Stimulated activated CD4-positive, alpha-beta T cell treated with anti-CD3 and anti-CD28 coated beads, Interleukin-4, amount 100 ng/mL, for 4 hours (primary cell): Measurements from ENCODE around the gene FZD1.
"Not testable (repeated sequence)": the region's sequence is repeated elsewhere in the genome, so short reads cannot be mapped to it uniquely, and the experiment has no call there.

Experiments
- DNase-seq, 2 experiments: peaks; one replicate each; pipeline ENCODE4 v3.0.0-alpha.2; 2020

Gene FZD1

DNA sequence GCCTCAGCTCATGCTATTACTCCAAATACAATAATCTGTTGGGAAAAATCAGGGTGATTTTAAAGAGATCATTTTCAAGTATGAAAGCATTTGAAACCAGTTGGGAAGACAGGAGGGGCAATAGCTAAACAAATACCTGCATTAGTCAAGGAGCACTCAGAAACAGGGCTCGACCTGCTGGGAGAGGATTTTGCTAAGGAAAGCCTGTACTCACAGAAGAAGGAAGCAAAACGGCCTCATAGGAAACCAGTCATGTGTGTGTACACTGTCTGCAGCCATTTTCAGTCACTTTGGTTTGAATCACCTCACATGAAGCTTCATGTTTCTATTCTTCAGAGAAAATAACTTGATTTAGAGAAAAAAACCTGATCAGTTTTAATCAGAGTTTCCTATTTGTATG is 38.6 kb downstream of the FZD1 start:
- no peak for DNase-seq

DNA sequence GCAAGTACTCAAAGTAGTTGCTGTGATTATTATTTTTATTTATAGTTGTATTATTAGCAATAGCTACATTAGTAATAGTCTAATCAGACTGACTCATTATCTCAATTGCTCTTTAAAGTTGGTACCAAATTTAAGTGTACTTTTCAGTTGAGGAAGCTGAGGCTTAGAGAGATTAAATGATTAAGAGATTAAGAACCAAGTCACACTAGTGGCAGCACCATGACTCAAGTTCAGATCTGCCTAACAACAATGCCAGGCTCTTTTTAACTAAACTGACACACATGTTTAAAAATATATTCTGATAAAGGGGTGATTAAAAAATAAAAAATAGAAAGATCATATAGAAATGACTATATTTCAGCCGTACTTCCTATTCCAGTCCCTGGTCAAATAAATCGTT is 42.0 kb downstream of the FZD1 start:
- no peak for DNase-seq

DNA sequence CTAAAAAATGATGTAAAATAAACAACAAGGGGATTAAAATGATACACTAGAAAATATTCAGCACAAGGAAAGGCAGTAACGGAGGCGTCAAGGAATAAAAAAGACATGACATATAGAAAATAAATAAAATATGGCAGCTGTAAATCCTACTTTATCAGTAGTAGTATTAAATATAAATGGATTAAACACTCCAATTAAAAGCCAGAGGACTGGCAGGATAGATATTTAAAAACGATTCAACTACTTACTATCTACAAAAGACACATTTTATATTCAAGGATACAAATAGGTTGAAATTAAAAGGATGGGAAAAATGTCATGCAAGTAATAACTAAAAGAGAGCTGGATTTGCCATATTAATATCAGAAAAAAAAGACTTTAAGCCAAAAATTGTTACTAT is 43.2 kb downstream of the FZD1 start:
- no peak for DNase-seq

DNA sequence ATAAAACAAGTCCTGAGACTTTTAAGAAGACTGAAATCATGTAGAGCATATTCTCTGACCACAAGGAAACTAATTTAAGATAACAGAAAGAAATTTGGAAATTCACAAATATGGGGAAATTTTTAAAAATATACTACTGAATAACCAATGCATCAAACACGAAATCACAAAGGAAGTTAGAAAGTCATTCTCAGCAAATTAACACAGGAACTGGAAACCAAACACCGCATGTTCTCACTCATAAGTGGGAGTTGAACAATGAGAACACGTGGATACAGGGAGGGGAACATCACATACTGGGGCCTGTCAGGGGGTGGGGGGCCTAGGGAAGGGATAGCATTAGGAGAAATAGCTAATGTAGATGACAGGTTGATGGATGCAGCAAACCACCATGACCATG is 44.0 kb downstream of the FZD1 start:
- DNase-seq, result not testable (repeated sequence)

DNA sequence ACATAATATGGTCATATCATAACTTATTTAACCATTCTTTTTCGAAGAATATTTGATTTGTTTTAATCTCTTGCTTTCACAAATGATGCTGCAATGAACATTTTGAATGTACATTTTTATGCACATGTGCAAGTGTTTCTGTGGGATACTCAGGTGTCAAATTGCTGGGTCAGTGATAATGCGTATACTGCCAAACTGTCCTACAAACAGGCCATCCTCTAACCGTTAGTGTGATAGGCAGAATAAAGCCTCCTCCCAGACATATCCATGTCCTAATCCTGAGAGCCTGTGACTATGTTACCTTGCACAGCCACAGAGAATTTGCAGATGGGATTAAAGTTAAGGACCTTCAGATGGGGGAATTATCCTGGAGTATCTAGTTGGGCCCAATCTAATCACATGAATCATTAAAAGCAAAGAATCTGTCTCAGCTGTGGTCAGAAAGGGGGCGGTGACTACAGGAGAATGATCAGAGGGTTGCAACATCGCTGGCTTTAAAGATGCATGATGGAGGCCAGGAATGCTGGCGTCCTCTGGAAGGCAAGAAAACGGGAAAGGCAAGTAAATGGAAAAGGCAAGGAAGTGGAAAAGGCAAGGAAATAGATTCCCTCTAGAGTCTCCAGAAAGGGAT is 46.7 kb downstream of the FZD1 start:
- no peak for DNase-seq

DNA sequence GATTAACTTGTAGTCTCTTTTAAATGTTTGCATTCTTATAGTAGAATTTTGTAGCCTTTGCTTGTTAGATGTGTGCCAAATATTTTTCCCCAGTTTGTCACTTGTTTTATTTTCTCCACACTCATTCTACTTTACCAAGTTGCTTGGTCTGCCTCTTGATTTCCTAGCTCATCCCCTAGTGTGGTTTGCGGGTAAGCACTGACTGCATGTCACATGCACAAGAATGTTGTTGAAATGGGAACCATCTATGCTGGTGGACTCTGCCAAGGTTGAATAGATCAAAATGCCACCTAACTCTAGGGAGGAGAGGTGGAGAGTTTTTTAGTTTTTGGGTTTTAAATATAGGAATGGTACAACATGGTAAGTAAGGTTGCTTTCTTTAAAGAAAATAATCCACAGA is 47.6 kb downstream of the FZD1 start:
- DNase-seq, result no peak

DNA sequence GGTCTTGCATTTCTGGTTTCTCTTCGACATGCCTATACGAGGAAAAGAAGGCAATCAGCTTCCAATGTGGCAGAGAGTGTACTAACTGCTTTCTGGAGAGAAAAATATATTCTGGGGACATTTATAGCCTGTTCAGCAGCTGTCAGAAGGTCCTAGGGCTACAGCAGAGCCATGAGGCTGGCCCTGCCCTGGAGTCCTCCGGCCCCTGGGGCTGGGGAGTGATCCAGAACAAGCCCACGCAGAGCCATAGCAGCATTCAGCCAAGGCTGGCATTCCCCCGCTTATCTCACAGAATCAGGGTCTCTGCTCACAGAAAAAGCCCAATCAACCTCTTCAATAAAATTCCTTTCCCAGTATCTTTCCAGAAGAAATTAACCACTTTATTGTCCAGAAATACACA is 48.9 kb downstream of the FZD1 start:
- DNase-seq, result no peak

DNA sequence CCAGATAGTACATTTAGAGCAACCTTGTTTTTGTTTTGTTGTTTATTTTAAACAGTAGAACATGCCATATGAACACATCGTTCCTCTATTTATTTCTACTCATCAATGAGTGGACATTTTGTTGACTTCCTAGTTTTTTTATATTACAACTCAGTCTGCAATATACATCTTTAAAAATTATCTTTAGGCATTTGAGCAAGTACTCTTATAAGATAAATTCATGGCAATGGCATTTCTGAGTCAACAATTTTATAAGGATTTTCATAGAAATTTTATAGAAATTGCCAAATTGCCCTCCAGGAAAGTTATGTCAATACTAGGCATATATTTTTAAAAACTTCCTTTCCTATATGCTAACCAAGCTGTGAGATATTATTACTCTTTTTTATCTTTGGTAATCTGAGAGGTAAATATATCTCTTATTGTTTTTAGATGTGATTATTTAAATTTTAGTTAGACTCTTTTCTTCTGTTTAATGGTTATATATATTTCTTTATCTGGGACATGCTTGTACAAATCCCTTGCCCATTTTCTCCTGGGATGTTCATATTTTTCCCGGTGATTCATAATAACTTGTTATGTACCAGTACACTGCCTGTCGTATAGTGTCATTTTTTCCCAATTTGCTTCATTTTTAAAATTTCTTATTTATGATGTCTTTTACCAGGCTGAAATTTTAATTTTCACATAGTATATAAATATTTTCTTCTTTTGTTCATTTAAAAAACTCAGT is 50.5 kb downstream of the FZD1 start:
- DNase-seq, result no peak

DNA sequence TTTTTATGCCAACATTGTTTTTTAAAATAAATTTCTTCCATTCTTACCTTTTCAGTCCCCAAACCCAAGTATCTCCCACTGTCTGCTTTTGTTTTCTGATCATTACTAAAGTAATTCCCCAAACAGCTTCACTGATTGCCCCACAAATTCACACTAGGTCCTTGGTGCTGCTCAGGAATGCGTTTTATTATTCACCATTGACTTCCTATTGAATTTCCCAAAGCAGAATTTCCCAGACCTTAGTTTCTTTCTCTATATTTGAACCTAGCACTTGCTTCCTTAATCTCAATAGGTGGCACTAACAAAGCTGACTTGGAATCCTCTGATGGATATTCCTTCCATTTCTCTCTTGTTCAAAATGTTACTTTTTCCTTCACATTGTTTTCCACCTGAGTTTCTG is 52.2 kb downstream of the FZD1 start:
- DNase-seq, result no peak

DNA sequence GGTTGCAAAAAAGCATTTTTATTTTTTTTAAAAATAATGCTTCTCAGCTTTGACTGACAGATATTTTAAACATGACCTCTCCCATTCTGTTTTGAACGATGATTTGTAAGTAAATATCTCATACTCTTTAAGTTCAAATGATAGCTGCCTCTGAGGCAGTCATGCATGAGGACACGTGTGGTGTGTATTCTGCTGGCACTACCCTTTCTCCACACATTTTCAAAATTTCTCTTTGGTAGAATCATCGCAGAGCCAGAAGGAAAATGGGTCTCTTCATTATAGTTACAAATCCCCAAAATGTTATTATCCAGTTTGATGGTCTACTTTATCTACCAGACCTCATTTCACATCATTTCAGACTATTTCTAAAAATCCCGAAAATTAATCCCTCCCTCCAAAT is 55.1 kb downstream of the FZD1 start:
- DNase-seq, result no peak

DNA sequence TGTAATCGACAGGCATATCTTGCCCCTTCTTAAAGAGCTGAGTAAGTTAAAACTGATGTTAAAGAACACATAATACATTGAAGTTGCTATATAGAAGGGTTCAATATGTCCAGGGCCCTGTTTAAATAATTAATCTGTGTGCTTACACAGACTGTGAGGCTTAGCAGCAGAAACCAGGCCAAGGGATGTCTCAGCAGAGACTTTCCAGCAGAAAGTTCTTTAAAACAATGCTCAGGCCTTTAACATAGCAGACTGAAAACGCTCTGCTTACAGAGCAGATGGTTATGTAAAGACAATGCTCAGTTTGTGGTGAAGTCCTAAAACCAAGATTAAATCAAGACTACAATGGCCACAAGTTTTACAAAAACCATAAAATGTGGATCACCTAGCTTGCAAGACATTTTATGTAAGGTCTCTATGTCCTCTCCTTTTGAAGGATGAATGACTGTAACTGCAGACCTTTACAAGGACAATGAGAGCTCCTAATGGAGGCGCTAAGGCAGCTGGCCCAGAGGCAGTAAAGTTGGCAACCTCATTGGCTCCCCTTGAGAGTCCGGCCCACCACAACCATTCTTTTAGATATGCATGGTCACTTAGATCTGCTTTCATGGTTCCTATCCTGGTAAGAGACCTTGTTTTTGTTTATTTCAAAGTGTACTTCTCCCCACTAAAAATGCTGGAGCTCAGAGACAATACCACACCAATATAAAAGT is 56.3 kb downstream of the FZD1 start:
- no peak for DNase-seq
